Caco-2 (cell line): ENCODE measurements around the gene ZNF234. TPM values are rescaled to one million over a fixed set of nuclear protein-coding genes. Genes with fewer than 3 reads are reported as not detected.
"Not testable (repeated sequence)": the region's sequence is repeated elsewhere in the genome, so short reads cannot be mapped to it uniquely, and the experiment has no call there.

Source experiments
- BruUV-seq: library from RNA; stranded (reverse); fragments of 400-500 nt; replicated peaks from 2 replicates; lab custom pipeline; 2021; lab: Mats Ljungman, UMichigan
- CTCF ChIA-PET: fragments of 300-600 bp; sonication (Branson Sonifier 250); formaldehyde crosslinking; loops from one replicate; lab custom pipeline; 2022; ENCODE audit warnings: antibody characterized with exemption; lab: Charles Lee
- POLR2A ChIA-PET: fragments of 300-600 bp; sonication (Branson Sonifier 250); formaldehyde crosslinking; loops from one replicate; lab custom pipeline; 2022; ENCODE audit warnings: antibody characterized with exemption; lab: Charles Lee
- DNase-seq, 2 experiments: peaks; one replicate each; pipeline versions ENCODE4 v3.0.0 to v3.0.0-alpha.2; 2020 to 2022
- H3K27me3 ChIP-seq: replicated peaks from 2 replicates; pipeline ENCODE4 v1.6.0; 2011; ENCODE audit warnings: low read length; ENCODE audit not compliant: control insufficient read depth, insufficient read depth
- H3K36me3 ChIP-seq: 2 replicates; pipeline ENCODE4 v1.5.1; 2011; ENCODE audit warnings: low read length; ENCODE audit not compliant: control insufficient read depth, insufficient read depth
- H3K4me1 ChIP-seq: fragments of 250-450 bp; sonication (Bioruptor Pico); 2 replicates; pipeline ENCODE4 v1.5.1; 2020; ENCODE audit warnings: mild to moderate bottlenecking
- H3K4me3 ChIP-seq: 2 replicates; pipeline ENCODE4 v1.5.1; 2011; ENCODE audit warnings: low read depth, mild to moderate bottlenecking, control low read depth, low read length
- H3K9me3 ChIP-seq: fragments of 250-450 bp; sonication (Bioruptor Pico); 2 replicates; pipeline ENCODE4 v1.5.1; 2020; ENCODE audit warnings: mild to moderate bottlenecking, moderate library complexity
- H3K27ac Mint-ChIP-seq: one replicate; pipeline ENCODE4 v1.8.0; 2022; ENCODE audit warnings: mixed read lengths; ENCODE audit not compliant: unreplicated experiment
- H3K27me3 Mint-ChIP-seq: one replicate; pipeline ENCODE4 v1.8.0; 2022; ENCODE audit warnings: mixed read lengths; ENCODE audit not compliant: insufficient read depth, unreplicated experiment
- H3K36me3 Mint-ChIP-seq: one replicate; pipeline ENCODE4 v1.8.0; 2022; ENCODE audit warnings: mild to moderate bottlenecking, mixed read lengths; ENCODE audit not compliant: insufficient read depth, unreplicated experiment
- H3K4me1 Mint-ChIP-seq: one replicate; pipeline ENCODE4 v1.8.0; 2022; ENCODE audit warnings: low read depth, mixed read lengths; ENCODE audit not compliant: unreplicated experiment
- H3K4me3 Mint-ChIP-seq: one replicate; pipeline ENCODE4 v1.8.0; 2022; ENCODE audit warnings: mild to moderate bottlenecking, moderate library complexity, mixed read lengths; ENCODE audit not compliant: unreplicated experiment
- H3K9me3 Mint-ChIP-seq: one replicate; pipeline ENCODE4 v1.8.0; 2022; ENCODE audit warnings: mixed read lengths; ENCODE audit not compliant: unreplicated experiment
- CTCF ChIP-seq, 2 experiments: fragments of 200-600 bp in 1 of 2; IDR thresholded peaks; 1 replicate in 1 of 2; 2 replicates in 1 of 2; pipeline versions ENCODE4 v1.5.1 to v1.8.0; 2011 to 2022; ENCODE audit warnings: antibody characterized with exemption in 1 of 2, control low read depth in 1 of 2, inconsistent platforms in 1 of 2, low read depth in 1 of 2, low read length in 1 of 2, mild to moderate bottlenecking in 1 of 2, moderate library complexity in 1 of 2; ENCODE audit not compliant: insufficient read depth in 1 of 2, severe bottlenecking in 1 of 2, unreplicated experiment in 1 of 2
- intact Hi-C: fragments of 100-400 bp; cut with micrococcal nuclease; formaldehyde crosslinking; loops from one replicate; pipeline ENCODE4 v1.10.0; 2022; ENCODE audit not compliant: unreplicated experiment
- total RNA-seq: library from RNA; stranded (reverse); gene quantifications from 2 replicates; pipeline ENCODE4 v1.2.3, GENCODE V29; 2022

The ZNF234 gene
- total RNA-seq, 1 experiment from 2014 or later: 9.4 TPM

- ChIA-PET CTCF (no interaction called here), POLR2A (no interaction called here)
- H3K9me3 Mint-ChIP-seq: peaks cover 39% of the 10 kb centered on the region
- TF ChIP-seq CTCF (IDR thresholded peaks at IDR 0.05; ENCODE audit: insufficient read depth in 1 of 2, low read depth in 1 of 2, low read length in 1 of 2, severe bottlenecking in 1 of 2, unreplicated experiment in 1 of 2): no peak
- H3K9me3 ChIP-seq: peaks cover 7% of the 10 kb centered on the region; the same call in 1 of the 2 replicates
- no TSS peak for BruUV-seq
- peaks cover 6% of the 10 kb centered on the region for H3K27me3 Mint-ChIP-seq
- H3K27me3 ChIP-seq: no peaks in the 10 kb centered on the region
- no peak for DNase-seq
- peaks cover 7% of the 10 kb centered on the region for H3K36me3 Mint-ChIP-seq
- peaks cover 6% of the 10 kb centered on the region for H3K4me1 Mint-ChIP-seq
- H3K4me3 Mint-ChIP-seq: no peak overlapping the region
- intact Hi-C loops: no loop called here
- no peaks in the 10 kb centered on the region for H3K36me3 ChIP-seq
- H3K4me1 ChIP-seq: no peaks in the 10 kb centered on the region
- no peak overlapping the region for H3K4me3 ChIP-seq
- no peak overlapping the region for H3K27ac Mint-ChIP-seq
Observed at GRCh38 chr19:44202974-44203373, 61.6 kb downstream of the ZNF234 start.

- H3K4me1 ChIP-seq, DNase-seq, H3K27ac Mint-ChIP-seq, H3K4me3 ChIP-seq, BruUV-seq, H3K27me3 ChIP-seq, H3K36me3 ChIP-seq, H3K4me1 Mint-ChIP-seq, H3K9me3 ChIP-seq, H3K36me3 Mint-ChIP-seq, intact Hi-C loops, POLR2A ChIA-PET, H3K4me3 Mint-ChIP-seq, H3K27me3 Mint-ChIP-seq, CTCF ChIA-PET: not testable (repeated sequence)
- peaks cover 39% of the 10 kb centered on the region for H3K9me3 Mint-ChIP-seq
Observed at GRCh38 chr19:44203877-44204276, 62.5 kb downstream of the ZNF234 start.

GRCh38 chr19:44204772-44205171 is 63.4 kb downstream of the ZNF234 start:
- H3K4me3 ChIP-seq: no peak overlapping the region
- Mint-ChIP-seq H3K4me1 (peaks cover 6% of the 10 kb centered on the region), H3K36me3 (peaks cover 7% of the 10 kb centered on the region), H3K27me3 (peaks cover 2% of the 10 kb centered on the region), H3K9me3 (peaks cover 39% of the 10 kb centered on the region), H3K4me3 (no peak overlapping the region), H3K27ac (no peak overlapping the region)
- no TSS peak for BruUV-seq
- POLR2A ChIA-PET: no interaction called here
- H3K4me1 ChIP-seq: no peaks in the 10 kb centered on the region
- H3K9me3 ChIP-seq: peaks cover 7% of the 10 kb centered on the region; the same call in 1 of the 2 replicates
- DNase-seq: no peak
- no peak for TF ChIP-seq CTCF (IDR thresholded peaks at IDR 0.05; ENCODE audit: insufficient read depth in 1 of 2, low read depth in 1 of 2, low read length in 1 of 2, severe bottlenecking in 1 of 2, unreplicated experiment in 1 of 2)
- H3K27me3 ChIP-seq: no peaks in the 10 kb centered on the region
- H3K36me3 ChIP-seq: no peaks in the 10 kb centered on the region
- intact Hi-C loops: loop anchor here (5.0 kb wide), 1 partner anchor 112 kb away; the partner anchor contains the start of gene ZNF224
- CTCF ChIA-PET: no interaction called here
